Suprapubic skin (tissue), 4 donors: ENCODE data around the gene NMD3. TPM values are rescaled to one million over a fixed set of nuclear protein-coding genes. Genes with fewer than 3 reads are reported as not detected.

Experiments
- DNase-seq, 2 donors: peaks; one replicate each; pipeline ENCODE4 v3.0.0-alpha.2; 2019; ENCODE audit warnings: low spot score in 2 of 2
- H3K27ac ChIP-seq: fragments of 200-600 bp; sonication (generic); one replicate; pipeline ENCODE4 v1.5.1; 2019
- H3K27me3 ChIP-seq: fragments of 200-600 bp; sonication (generic); one replicate; pipeline ENCODE4 v1.5.1; 2019
- H3K36me3 ChIP-seq: fragments of 200-600 bp; sonication (generic); one replicate; pipeline ENCODE4 v1.5.1; 2019
- H3K4me1 ChIP-seq: fragments of 200-600 bp; sonication (generic); one replicate; pipeline ENCODE4 v1.5.1; 2019
- H3K4me3 ChIP-seq: fragments of 200-600 bp; sonication (generic); one replicate; pipeline ENCODE4 v1.5.1; 2019; ENCODE audit warnings: mild to moderate bottlenecking
- H3K9me3 ChIP-seq: fragments of 200-600 bp; sonication (generic); one replicate; pipeline ENCODE4 v1.5.1; 2019
- EP300 ChIP-seq: sonication (generic); formaldehyde crosslinking; IDR thresholded peaks from one replicate; pipeline ENCODE4 v1.6.1; 2017; ENCODE audit warnings: antibody characterized with exemption
- POLR2A ChIP-seq, 2 donors: fragments of 450-650 bp; IDR thresholded peaks; one replicate each; pipeline ENCODE4 v1.6.1; 2017; ENCODE audit warnings: antibody characterized with exemption in 2 of 2, mild to moderate bottlenecking in 2 of 2, moderate library complexity in 2 of 2
- POLR2AphosphoS5 ChIP-seq, 3 donors: sonication (generic); formaldehyde crosslinking; IDR thresholded peaks; one replicate each; pipeline ENCODE4 v1.6.1; 2017; ENCODE audit warnings: antibody characterized with exemption in 3 of 3
- WGBS: methylation state at CpG from one replicate; pipeline ENCODE4 v1.1.5; 2018; 5-methylcytosine and 5-hydroxymethylcytosine counted together
- total RNA-seq, 4 donors: library from RNA; depleted of rRNA; stranded (reverse); fragments of >200 nt; gene quantifications; one replicate each; pipeline ENCODE4 v1.1.0, GENCODE V29; 2016
- TF ChIP-seq, protein P1 (sequence below), 2 donors: fragments of 200-600 bp in 1 of 2; fragments of 450-650 bp in 1 of 2; sonication (generic) in 1 of 2; IDR thresholded peaks; one replicate each; pipeline ENCODE4 v1.5.1; 2016 to 2019; ENCODE audit warnings: antibody characterized with exemption in 2 of 2, mild to moderate bottlenecking in 1 of 2, moderate library complexity in 1 of 2

The NMD3 gene
- total RNA-seq, 4 donors from 2014 or later: 30.8 to 52.2 (median 36.2) TPM

GRCh38 chr3:161197855-161198850 lies 23.0 kb upstream of the NMD3 start:
- Histone ChIP-seq H3K36me3 (no peaks in the 10 kb centered on the region), H3K27ac (no peak overlapping the region), H3K4me3 (no peak overlapping the region), H3K4me1 (no peaks in the 10 kb centered on the region), H3K9me3 (no peaks in the 10 kb centered on the region), H3K27me3 (no peaks in the 10 kb centered on the region)
- no peak for DNase-seq
- no peak for TF ChIP-seq POLR2AphosphoS5 (IDR thresholded peaks at IDR 0.05)
- 77% methylated on average over 6 of the region's 6 CpGs for WGBS

GRCh38 chr3:161199926-161200325 lies 21.2 kb upstream of the NMD3 start:
- Histone ChIP-seq H3K4me1 (no peaks in the 10 kb centered on the region), H3K9me3 (no peaks in the 10 kb centered on the region), H3K4me3 (no peak overlapping the region), H3K36me3 (no peaks in the 10 kb centered on the region), H3K27me3 (no peaks in the 10 kb centered on the region), H3K27ac (no peak overlapping the region)
- TF ChIP-seq EP300 (no peak), POLR2A (IDR thresholded peaks at IDR 0.05) (no peak), POLR2AphosphoS5 (IDR thresholded peaks at IDR 0.05) (no peak)
- TF ChIP-seq, protein P1, sequence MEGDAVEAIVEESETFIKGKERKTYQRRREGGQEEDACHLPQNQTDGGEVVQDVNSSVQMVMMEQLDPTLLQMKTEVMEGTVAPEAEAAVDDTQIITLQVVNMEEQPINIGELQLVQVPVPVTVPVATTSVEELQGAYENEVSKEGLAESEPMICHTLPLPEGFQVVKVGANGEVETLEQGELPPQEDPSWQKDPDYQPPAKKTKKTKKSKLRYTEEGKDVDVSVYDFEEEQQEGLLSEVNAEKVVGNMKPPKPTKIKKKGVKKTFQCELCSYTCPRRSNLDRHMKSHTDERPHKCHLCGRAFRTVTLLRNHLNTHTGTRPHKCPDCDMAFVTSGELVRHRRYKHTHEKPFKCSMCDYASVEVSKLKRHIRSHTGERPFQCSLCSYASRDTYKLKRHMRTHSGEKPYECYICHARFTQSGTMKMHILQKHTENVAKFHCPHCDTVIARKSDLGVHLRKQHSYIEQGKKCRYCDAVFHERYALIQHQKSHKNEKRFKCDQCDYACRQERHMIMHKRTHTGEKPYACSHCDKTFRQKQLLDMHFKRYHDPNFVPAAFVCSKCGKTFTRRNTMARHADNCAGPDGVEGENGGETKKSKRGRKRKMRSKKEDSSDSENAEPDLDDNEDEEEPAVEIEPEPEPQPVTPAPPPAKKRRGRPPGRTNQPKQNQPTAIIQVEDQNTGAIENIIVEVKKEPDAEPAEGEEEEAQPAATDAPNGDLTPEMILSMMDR (IDR thresholded peaks at IDR 0.05): no peak
- DNase-seq: no peak
- 89% methylated on average over 3 of the region's 3 CpGs for WGBS

- Histone ChIP-seq H3K4me1 (no peaks in the 10 kb centered on the region), H3K27ac (no peak overlapping the region), H3K9me3 (no peaks in the 10 kb centered on the region), H3K27me3 (no peaks in the 10 kb centered on the region), H3K4me3 (no peak overlapping the region), H3K36me3 (no peaks in the 10 kb centered on the region)
- no peak for DNase-seq
- TF ChIP-seq EP300: no peak
- TF ChIP-seq POLR2AphosphoS5 (IDR thresholded peaks at IDR 0.05): no peak
- TF ChIP-seq POLR2A (IDR thresholded peaks at IDR 0.05): no peak
- TF ChIP-seq, protein P1 (IDR thresholded peaks at IDR 0.05): no peak
- WGBS: 90% methylated on average over 4 of the region's 4 CpGs
These were observed 17.5 kb upstream of the NMD3 start for GRCh38 chr3:161203485-161204098.

- H3K4me3 ChIP-seq: no peak overlapping the region
- TF ChIP-seq POLR2A (IDR thresholded peaks at IDR 0.05): no peak
- TF ChIP-seq POLR2AphosphoS5 (IDR thresholded peaks at IDR 0.05): no peak
- no peak for TF ChIP-seq EP300
- TF ChIP-seq, protein P1 (IDR thresholded peaks at IDR 0.05): no peak
- no peak for DNase-seq
- no peaks in the 10 kb centered on the region for H3K36me3 ChIP-seq
- 92% methylated on average over 4 of the region's 4 CpGs for WGBS
- no peaks in the 10 kb centered on the region for H3K9me3 ChIP-seq
- no peak overlapping the region for H3K27ac ChIP-seq
- H3K4me1 ChIP-seq: no peaks in the 10 kb centered on the region
- H3K27me3 ChIP-seq: no peaks in the 10 kb centered on the region
These were observed 12.2 kb upstream of the NMD3 start for GRCh38 chr3:161208931-161209330.

DNA sequence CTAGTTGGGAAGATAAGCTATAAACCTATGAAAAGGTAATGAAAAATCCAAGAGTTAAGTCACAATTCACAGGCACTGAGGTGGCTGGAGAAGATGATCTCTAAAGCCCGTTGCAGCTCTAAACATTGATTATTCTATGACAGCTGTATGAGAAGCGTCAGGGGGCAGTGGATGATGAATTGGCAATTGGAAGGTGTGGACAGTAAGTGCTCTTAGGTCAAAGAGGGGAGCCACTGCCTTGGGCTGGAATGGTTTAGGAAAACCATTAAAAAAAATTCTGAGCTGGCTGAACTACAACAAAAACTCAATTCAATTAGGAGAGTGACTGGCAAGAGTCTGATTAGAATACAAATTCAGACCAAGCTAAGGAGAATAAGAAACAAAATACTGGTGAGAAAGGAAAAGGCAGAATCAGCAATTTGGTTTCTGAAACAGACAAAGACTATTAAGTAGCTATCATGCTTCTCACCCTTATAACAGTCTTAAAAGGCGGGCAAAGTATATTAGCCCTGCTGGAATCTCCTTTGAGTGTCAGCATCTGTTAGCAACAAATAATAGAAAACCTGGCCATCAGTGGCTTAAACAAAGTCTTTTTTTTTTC lies 8.8 kb upstream of the NMD3 start:
- no peaks in the 10 kb centered on the region for H3K36me3 ChIP-seq
- WGBS: 77% methylated on average over 3 of the region's 3 CpGs

More for the DNA sequence above, 8.8 kb upstream of the NMD3 start:
- DNase-seq: no peak
- TF ChIP-seq POLR2AphosphoS5 (IDR thresholded peaks at IDR 0.05) (no peak), EP300 (no peak), POLR2A (IDR thresholded peaks at IDR 0.05) (no peak)
- TF ChIP-seq, protein P1 (IDR thresholded peaks at IDR 0.05): no peak
- Histone ChIP-seq H3K27ac (no peak overlapping the region), H3K27me3 (no peaks in the 10 kb centered on the region), H3K9me3 (no peaks in the 10 kb centered on the region), H3K4me1 (no peaks in the 10 kb centered on the region), H3K4me3 (no peak overlapping the region)
